ENCODE measurements around the gene ACTR1A.
"Not testable (repeated sequence)": the region's sequence is repeated elsewhere in the genome, so short reads cannot be mapped to it uniquely, and the experiment has no call there.

Gene ACTR1A

GRCh38 chr10:102480396-102480795, 22.1 kb downstream of the ACTR1A start:
- no peak for DNase-seq

- no peak for DNase-seq
Measured at GRCh38 chr10:102479651-102480050, 22.9 kb downstream of the ACTR1A start.

- no peak for DNase-seq
Measured at GRCh38 chr10:102476466-102477141, 25.9 kb downstream of the ACTR1A start.

GRCh38 chr10:102475451-102476040, 27.0 kb downstream of the ACTR1A start:
- no peak for DNase-seq

GRCh38 chr10:102473445-102474331, 28.8 kb downstream of the ACTR1A start:
- no peak for DNase-seq

GRCh38 chr10:102470579-102471546, 31.6 kb downstream of the ACTR1A start:
- DNase-seq, result no peak

GRCh38 chr10:102468683-102469082, 33.8 kb downstream of the ACTR1A start:
- DNase-seq, result no peak

GRCh38 chr10:102467971-102468438, 34.5 kb downstream of the ACTR1A start:
- no peak for DNase-seq

- DNase-seq, result no peak
Measured at GRCh38 chr10:102467318-102467717, 35.2 kb downstream of the ACTR1A start.

GRCh38 chr10:102465466-102465865, 37.0 kb downstream of the ACTR1A start:
- no peak for DNase-seq

GRCh38 chr10:102463983-102464382, 38.5 kb downstream of the ACTR1A start:
- no peak for DNase-seq

GRCh38 chr10:102462512-102463054, 39.9 kb downstream of the ACTR1A start:
- no peak for DNase-seq

- peak; percentile 87 for DNase-seq
Measured at GRCh38 chr10:102461187-102462054, 41.1 kb downstream of the ACTR1A start.

GRCh38 chr10:102460836-102461186, 41.7 kb downstream of the ACTR1A start:
- DNase-seq, result no peak

GRCh38 chr10:102458656-102459055, 43.9 kb downstream of the ACTR1A start:
- DNase-seq, result no peak

GRCh38 chr10:102457591-102458150, 44.8 kb downstream of the ACTR1A start:
- no peak for DNase-seq

GRCh38 chr10:102455893-102456471, 46.5 kb downstream of the ACTR1A start:
- DNase-seq, result no peak

- DNase-seq, result not testable (repeated sequence)
Measured at GRCh38 chr10:102454662-102455487, 47.6 kb downstream of the ACTR1A start.

GRCh38 chr10:102453502-102453901, 49.0 kb downstream of the ACTR1A start:
- DNase-seq, result no peak

All from right hindlimb (tissue), 1 donor.